ENCODE data around the gene NUCB1. TPM values are rescaled to one million over a fixed set of nuclear protein-coding genes. Genes with fewer than 3 reads are reported as not detected.

The NUCB1 gene
- total and polyA plus RNA-seq, 9 of the 15 experiments (the other 6 are each of a cell fraction or from before 2014, with no cell fraction given), result 3.1 to 153 (median 71.7) TPM

- no TSS peak for BruUV-seq (replicated peaks)
- peaks cover 28 to 47% of the 10 kb centered on the region in 2 experiments for H3K4me1 ChIP-seq (replicated peaks in 1 of 2; ENCODE audit: control insufficient read depth in 2 of 2, insufficient read depth in 2 of 2, low read length in 2 of 2)
- H3K9me1 ChIP-seq (ENCODE audit: control insufficient read depth, insufficient read depth, low read length), result no peaks in the 10 kb centered on the region
- H4K20me1 ChIP-seq (replicated peaks; ENCODE audit: control insufficient read depth, insufficient read depth, low read length), result no peaks in the 10 kb centered on the region
- peak overlapping the region; percentile 79 for H3K4me2 ChIP-seq (ENCODE audit: insufficient read depth, low read length)
- FAIRE-seq (no peak), DNase-seq (ENCODE audit: extremely low read depth in 1 of 4, low spot score in 3 of 4) (no peak), ATAC-seq (no peak)
- H3K9ac ChIP-seq (ENCODE audit: insufficient read depth in 1 of 2, low read depth in 2 of 2, low read length in 2 of 2), result peak overlapping the region; percentile 14 to 91; a peak in 2 of 4 replicates
- H2AFZ ChIP-seq (ENCODE audit: low read depth, low read length), result no peak overlapping the region
- CTCF ChIA-PET (ENCODE audit: low intra/inter-chr PET ratio), result no interaction called here
- POLR2A ChIA-PET, result interaction anchor here (1.0 kb wide), 2 partner anchors 8 to 11 kb away, joined by 4 to 6 read pairs; no protein-coding TSS in a partner anchor
- H3K27ac ChIP-seq (ENCODE audit: extremely low read depth, low read depth, low read length), result 0 out of 3 replicates have a peak overlapping the region, but pooled peaks have one; percentile 24
- 19% methylated on average over 6 of the region's 6 CpGs for WGBS (ENCODE audit: insufficient coverage, low coverage, missing lambda C conversion rate)
- no peaks in the 10 kb centered on the region for H3K36me3 ChIP-seq (ENCODE audit: control insufficient read depth, insufficient read depth, low read length)
- H3K4me3 ChIP-seq, result no peak overlapping the region
- H3K79me2 ChIP-seq (ENCODE audit: control insufficient read depth, insufficient read depth, low read length), result no peaks in the 10 kb centered on the region
- intact Hi-C loops (cut with micrococcal nuclease) (no loop called here), in situ Hi-C loops (cut with MboI) (no loop called here)
- H3K27me3 ChIP-seq (ENCODE audit: control insufficient read depth in 2 of 2, insufficient read depth in 2 of 2, low read length in 2 of 2), result no peaks in the 10 kb centered on the region
- H3K9me3 ChIP-seq (replicated peaks; ENCODE audit: control insufficient read depth, insufficient read depth, low read depth, low read length), result no peaks in the 10 kb centered on the region
- TF ChIP-seq ZNF561 (CRISPR knock-in tag; conservative IDR thresholded peaks at IDR 0.05), result no peak
- no peak for TF ChIP-seq GATAD2B (IDR thresholded peaks at IDR 0.05; ENCODE audit: borderline replicate concordance)
- TF ChIP-seq SMC3 (conservative IDR thresholded peaks at IDR 0.05; ENCODE audit: insufficient read depth, low read depth, low read length), result no peak
- no peak for TF ChIP-seq ZBTB34 (CRISPR knock-in tag; IDR thresholded peaks at IDR 0.05)
- TF ChIP-seq PPARD (CRISPR knock-in tag; IDR thresholded peaks at IDR 0.05), result no peak
- TF ChIP-seq KDM5B (IDR thresholded peaks at IDR 0.05; ENCODE audit: insufficient replicate concordance, low read depth, low read length), result peak; percentile 8
- 0 out of 2 replicates have a peak, but pooled peaks have one; percentile 5 for TF ChIP-seq ZBTB7A (IDR thresholded peaks at IDR 0.05; ENCODE audit: borderline replicate concordance, control insufficient read depth, low read depth, low read length)
- no peak for TF ChIP-seq NFE2L1 (tag; IDR thresholded peaks at IDR 0.05; ENCODE audit: borderline replicate concordance, low read depth)
- TF ChIP-seq CTBP1 (IDR thresholded peaks at IDR 0.05; ENCODE audit: borderline replicate concordance), result no peak
- TF ChIP-seq, protein P1, sequence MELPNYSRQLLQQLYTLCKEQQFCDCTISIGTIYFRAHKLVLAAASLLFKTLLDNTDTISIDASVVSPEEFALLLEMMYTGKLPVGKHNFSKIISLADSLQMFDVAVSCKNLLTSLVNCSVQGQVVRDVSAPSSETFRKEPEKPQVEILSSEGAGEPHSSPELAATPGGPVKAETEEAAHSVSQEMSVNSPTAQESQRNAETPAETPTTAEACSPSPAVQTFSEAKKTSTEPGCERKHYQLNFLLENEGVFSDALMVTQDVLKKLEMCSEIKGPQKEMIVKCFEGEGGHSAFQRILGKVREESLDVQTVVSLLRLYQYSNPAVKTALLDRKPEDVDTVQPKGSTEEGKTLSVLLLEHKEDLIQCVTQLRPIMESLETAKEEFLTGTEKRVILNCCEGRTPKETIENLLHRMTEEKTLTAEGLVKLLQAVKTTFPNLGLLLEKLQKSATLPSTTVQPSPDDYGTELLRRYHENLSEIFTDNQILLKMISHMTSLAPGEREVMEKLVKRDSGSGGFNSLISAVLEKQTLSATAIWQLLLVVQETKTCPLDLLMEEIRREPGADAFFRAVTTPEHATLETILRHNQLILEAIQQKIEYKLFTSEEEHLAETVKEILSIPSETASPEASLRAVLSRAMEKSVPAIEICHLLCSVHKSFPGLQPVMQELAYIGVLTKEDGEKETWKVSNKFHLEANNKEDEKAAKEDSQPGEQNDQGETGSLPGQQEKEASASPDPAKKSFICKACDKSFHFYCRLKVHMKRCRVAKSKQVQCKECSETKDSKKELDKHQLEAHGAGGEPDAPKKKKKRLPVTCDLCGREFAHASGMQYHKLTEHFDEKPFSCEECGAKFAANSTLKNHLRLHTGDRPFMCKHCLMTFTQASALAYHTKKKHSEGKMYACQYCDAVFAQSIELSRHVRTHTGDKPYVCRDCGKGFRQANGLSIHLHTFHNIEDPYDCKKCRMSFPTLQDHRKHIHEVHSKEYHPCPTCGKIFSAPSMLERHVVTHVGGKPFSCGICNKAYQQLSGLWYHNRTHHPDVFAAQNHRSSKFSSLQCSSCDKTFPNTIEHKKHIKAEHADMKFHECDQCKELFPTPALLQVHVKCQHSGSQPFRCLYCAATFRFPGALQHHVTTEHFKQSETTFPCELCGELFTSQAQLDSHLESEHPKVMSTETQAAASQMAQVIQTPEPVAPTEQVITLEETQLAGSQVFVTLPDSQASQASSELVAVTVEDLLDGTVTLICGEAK (IDR thresholded peaks at IDR 0.05), result no peak
- TF ChIP-seq, protein P1 (CRISPR knock-in tag; IDR thresholded peaks at IDR 0.05), result no peak
- TF ChIP-seq KDM2B (CRISPR knock-in tag; IDR thresholded peaks at IDR 0.05), result no peak
Observed at GRCh38 chr19:48866692-48867091, 33.4 kb upstream of the NUCB1 start.
